Posterior vena cava (tissue), 2 donors: ENCODE measurements around the gene NADSYN1. TPM values are rescaled to one million over a fixed set of nuclear protein-coding genes. Genes with fewer than 3 reads are reported as not detected.
A peak's percentile ranks its signal among the peaks of the same experiment; 100 is the strongest.

Source experiments
- DNase-seq: peaks from one replicate; pipeline ENCODE4 v3.0.0-alpha.2; 2020; ENCODE audit warnings: low spot score
- intact Hi-C, 2 donors: fragments of 100-400 bp; cut with DNase I; formaldehyde crosslinking; loops; one replicate each; pipeline versions ENCODE4 v1.14.1 to v1.14.2; 2022 to 2023
- total RNA-seq, 2 donors: library from RNA; stranded (reverse); fragmentation: NEBNext Ultra II Directional; extraction: Animal tissue kit (Norgen Biotek cat#: 25700); gene quantifications; one replicate each; pipeline ENCODE4 v1.2.1, GENCODE V29; 2021
- donor health status: DM: yes; HTN: yes; CAD: no.
- donor health status: DM: yes; HTN: yes; CAD: no.

The NADSYN1 gene
- total RNA-seq, 2 donors from 2014 or later, result 38.7 to 48.1 TPM

DNA sequence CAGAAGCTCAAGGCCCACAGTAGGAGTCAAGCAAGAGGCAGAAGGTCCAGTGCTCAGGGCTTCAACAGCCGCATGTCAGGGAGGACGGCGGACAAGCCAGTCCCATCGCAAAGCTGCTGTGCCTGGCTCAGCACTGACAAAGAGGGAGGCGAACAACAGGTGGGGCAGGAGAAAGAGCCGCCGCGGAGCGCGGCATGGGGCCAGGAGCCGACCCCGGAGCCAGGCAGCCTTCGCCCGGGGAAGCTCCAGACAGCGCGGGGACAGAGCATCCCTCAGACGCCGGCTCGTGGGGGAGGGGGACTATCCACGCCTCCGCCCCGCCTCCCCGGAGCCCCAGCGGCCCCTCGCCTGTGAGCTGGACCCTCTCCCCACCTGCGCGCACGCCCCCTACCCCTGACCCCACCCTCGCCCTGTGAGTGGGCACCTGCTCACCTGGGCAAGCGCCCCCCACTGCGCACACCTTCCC lies 5.2 kb upstream of the NADSYN1 start:
- DNase-seq, result no peak
- intact Hi-C loops, result no loop called here

DNA sequence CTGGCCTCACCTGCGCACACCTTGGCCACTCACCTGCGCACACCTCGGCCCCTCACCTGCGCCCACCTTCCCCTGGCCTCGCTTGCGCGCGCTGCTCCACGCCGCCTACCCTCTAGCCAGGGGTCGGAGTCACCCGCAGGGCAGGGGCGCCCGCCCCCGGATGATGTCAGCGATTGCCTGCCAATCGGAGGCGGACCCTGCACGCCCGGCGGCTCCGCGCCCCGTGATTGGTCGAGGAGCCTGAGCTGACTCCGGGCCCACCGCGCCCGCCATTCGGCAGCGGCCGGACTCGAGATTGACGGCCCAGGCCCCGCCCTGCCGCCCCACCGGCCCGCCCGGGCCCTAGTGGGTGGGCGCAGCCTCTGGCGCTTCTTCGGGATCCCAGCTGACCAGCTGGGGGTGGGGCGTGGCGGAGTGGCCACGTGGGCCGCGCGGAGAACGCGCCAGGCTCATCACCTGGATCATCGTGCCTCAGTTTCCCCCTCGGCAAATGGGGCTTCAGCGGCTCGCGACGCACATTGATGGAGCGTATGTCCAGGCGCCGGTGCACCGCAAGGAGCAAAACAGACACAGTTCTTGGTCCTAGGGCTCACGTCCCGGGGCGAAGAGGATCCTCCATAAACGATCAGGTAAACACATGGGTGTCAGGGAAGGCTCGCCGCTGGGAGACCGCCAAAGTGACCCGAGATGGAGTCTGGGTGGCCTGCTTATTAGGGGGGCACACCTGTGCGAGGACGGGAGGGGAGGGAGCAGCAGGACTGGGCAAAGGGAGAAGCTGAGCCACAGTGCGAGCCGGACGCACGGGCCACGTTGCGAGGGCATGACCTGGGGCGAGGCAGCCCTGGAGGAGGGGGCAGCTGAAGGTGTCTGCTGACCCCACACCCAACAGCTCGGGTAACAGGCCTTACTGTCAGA lies 4.5 kb upstream of the NADSYN1 start, which contains the start of gene DHCR7:
TSS of gene DHCR7 (minus strand) at position 137 of the 915 bp plus-strand sequence. CDS start 3,441 bp downstream, outside the sequence.
- DNase-seq, result peak; percentile 98
- intact Hi-C loops, result no loop called here

DNA sequence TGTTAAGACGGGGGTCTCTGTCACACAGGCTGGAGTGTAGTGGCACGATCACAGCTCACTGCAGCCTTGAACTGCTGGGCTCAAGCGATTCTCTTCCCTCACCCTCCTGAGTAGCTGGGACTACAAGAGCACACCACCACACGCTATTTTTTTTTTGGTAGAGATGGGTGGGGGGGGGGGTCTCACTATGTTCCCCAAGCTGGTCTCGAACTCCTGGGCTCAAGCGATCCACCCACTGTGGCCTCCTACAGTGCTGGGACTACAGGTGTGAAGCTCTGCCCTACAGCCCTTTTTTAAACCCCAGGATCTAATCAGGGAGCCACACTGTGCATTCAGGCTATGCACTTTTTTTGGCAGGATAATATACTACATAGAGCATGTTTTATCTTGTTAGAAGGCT lies 3.4 kb upstream of the NADSYN1 start:
- DNase-seq, result peak; percentile 6
- intact Hi-C loops, result no loop called here

DNA sequence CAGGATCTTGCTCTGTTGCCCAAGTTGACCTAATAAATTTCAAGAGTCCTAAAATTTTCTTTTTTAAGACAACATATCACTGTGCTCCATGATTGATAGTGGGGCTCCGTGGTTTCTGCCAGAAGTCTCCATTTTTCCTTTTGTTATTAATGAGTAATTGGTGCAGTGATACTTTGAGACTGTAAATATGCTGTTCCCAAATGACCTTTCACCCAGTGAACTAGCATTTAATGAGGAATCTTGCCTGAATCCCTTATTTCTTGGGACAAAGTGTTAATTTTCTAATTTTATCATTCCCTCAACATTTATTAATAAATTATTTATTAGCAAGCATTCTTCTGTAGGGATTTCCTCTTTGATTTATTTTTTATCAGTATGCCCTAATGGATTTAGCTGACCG lies 2.5 kb upstream of the NADSYN1 start:
- intact Hi-C loops, result no loop called here
- no peak for DNase-seq

DNA sequence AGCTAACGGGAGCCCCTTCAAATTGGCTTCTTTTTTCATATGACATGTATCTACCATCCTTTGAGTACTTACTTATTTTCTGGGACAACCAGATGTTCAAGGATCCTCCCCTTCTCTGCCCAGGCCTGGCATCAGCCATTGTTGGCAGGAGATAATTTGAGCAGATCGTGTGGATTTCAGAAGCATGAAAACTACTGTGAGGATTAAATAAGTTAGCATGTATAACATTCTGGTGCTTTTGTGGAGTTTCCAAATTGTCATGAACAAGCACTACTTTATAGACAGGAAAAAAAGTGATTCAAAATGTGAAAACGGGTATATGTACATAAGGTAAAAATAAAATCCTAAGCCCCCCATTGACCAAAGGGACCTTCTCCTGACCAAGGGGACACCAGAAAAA lies 2.1 kb upstream of the NADSYN1 start:
- peak; percentile 24 for DNase-seq
- intact Hi-C loops, result no loop called here

DNA sequence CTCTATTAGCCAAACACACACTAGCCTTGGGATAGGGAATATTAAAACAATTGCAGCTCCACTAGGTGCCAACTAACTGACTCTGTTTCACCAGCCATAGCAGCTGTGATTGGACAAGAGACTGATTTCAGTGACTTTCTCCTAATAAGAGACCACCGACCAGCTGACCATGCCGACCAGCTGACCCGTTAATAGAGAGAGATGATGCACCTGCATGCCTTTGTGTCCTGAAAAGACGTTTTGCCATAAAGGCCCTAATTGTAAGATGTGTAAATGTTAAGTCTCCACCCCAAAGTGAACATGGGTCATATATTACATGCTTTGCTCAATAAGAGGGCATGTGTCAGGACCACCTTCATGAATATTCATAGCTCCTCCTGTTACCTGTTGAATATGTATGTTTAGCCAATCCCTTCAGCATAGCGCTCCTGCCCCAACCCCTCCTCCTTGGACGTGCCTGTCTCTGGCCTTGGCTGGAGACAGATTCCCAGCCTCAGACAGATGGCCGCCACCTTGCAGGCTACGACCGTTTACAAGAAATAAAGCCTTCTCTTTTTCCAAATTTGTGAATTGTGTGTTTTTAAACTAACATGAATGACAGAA lies 1.3 kb upstream of the NADSYN1 start:
- peak; percentile 52 for DNase-seq
- intact Hi-C loops, result no loop called here

DNA sequence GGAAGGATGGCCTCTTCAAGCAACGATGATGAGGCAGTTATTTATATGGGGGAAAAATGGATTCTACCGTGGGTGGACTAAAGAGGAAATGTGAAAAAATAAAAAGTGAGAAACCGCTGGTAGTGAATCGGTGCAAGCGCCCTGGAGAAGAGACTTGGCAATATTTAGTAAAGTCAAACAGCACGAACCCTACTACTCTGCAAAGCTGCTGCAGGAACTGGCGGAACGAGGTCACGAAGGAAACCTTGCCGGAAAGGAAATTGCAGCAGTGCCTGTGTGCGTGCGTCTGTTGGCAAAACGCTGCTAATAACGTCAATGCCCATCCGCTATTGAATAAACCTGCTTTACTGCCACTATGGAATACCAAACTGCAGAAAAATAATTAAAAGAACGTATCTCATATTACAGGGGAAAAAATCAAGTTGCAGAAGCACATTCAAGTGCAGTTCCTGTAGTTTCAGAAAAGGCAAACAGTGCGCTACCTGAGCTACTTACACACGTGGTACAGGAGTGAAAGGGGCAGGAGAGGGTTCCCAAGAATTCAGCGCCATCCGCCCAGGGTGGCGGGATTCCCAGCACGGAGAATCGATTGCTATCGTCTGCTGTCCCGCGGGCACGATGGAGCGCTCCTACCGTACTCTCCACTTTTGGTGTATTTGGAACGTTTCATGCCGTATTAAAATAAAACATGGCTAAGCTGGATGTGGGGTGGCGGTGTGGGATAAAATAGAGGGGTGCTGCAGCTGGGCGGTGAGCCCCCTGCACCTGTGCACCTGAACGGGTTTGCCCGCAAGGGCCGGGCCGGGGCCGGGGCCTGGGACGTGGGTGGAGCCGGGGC lies 585 bp upstream of the NADSYN1 start:
- intact Hi-C loops, result no loop called here
- peak; percentile 87 for DNase-seq

DNA sequence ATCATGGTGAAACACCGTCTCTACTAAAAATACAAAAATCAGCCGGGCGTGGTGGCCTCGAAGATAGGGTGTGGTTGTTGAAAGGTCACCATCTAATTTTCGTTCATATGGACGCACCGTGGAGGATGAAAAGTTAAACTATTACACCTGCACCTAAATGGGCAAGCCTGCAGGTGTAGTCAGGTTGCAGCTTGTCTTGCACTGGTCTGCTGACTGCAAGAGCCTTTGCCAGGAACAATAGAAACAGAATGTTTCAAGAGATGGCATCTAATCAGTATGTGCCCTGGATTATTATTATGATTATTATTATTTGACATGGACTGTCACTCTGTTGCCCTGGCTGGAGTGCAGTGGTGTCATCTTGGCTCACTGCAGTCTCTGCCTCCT lies 908 bp downstream of the NADSYN1 start:
- intact Hi-C loops, result no loop called here
- no peak for DNase-seq

DNA sequence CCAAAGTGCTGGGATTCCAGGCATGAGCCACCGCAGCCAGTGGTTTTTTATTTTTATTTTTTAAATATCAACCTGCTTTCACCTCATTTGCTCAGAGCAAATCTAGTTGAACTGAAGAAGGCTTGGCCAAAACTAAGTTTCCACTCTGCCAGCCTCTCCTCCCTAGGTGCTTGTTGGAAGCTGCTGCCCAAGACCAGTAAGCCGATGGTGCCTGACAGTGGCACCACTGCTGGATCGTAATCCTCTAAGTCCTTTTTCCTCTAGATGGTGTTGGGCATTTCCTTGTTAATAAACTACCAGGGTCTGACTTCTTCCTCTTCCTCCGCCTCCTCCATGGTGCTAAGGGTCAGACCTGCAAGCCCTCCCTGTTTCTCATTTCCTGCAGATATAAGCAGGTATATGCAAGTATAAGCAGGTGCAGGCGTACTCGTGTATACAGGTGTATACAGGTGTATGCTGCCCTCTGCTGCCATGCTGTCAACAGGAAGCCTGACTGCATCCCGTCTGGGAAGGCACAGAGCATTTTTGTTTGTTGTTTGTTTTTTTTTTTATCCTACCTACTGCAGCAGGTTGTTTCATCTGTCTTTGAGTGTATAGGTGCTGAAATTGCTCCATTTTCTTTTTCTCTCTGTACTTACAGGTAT lies 1.6 kb downstream of the NADSYN1 start:
- DNase-seq, result peak; percentile 19
- intact Hi-C loops, result no loop called here

DNA sequence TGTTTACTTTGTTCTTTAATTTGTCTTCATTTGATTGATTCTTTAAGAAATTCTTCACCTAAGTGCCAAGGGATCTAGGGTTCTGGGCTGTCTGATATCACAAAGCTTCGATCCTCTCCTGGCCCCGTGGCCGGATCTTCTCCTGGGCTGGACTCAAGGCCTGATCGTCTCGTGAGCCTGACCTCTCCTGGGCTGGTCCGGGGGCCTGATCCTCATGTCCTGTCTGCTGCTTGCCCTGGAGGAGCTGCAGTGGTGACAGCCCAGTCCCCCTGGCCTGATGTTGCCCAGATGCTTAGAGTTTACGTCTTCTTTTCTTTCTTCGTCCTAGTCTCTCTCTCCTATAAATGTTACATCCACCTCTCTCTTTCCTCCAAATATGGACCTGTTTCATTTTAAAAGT lies 3.3 kb downstream of the NADSYN1 start:
- intact Hi-C loops, result no loop called here
- DNase-seq, result peak; percentile 64

DNA sequence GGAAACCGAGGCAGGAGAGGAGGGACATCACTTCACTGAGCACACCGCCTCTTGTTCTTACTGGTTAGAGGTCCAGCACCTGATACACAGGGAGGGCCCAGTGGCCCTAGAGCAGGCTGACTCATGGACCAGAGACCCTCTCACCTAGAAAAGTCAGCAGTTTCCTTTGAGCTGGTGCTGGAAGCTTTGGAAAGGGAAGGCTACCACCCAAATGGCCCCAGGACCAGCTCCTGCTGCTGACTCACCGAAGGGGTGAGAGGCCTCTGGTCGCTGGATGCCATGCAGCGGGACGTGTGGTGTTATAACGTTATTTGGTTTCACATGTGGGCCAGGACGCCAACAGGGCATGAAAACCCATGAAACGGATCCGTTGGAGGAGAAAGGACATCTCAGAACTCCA lies 3.8 kb downstream of the NADSYN1 start:
- DNase-seq, result peak; percentile 53
- intact Hi-C loops, result no loop called here

DNA sequence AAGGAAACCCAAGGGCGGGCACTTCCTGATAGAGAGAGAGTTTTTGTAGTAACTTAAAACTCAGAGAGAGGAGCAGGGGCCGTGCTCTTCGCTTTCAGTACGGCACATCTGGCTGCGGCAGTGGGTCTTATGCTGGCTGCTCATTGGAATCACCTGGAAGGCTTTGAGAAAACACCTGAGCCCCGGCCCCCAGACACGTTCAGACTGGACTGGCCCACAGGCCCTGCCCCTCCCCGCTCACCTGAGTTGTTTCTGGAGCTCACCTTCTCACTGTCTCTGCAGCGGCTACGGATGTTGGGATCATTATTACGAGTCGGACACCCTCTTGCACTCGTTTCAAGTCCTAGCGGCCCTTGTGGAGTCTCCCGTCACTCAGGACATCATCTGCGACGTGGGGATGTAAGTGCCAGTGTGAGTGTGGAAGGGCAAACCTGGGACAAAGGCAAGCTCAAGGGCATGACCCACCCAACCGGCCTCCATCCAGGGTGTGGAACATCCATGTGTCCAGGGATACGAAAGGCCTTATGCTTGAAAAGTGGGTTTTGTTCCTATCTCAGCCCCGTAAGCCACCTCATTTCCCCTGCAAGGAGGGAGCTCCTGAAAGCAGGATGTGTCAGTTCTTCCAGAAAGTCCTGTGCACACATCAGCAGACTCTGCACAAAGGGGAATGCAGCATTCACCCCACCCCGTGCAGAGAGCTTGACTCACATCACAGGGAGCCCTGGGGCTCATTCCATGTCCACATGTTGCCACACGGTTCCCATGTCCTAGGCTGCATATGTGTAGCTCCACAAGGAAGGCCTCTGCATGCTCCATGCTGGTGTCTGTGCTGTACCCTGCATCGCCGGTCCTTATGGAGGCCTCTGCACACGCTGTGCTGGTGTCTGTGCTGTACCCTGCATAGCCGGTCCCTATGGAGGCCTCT lies 5.4 kb downstream of the NADSYN1 start:
- intact Hi-C loops, result no loop called here
- peak; percentile 77 for DNase-seq

DNA sequence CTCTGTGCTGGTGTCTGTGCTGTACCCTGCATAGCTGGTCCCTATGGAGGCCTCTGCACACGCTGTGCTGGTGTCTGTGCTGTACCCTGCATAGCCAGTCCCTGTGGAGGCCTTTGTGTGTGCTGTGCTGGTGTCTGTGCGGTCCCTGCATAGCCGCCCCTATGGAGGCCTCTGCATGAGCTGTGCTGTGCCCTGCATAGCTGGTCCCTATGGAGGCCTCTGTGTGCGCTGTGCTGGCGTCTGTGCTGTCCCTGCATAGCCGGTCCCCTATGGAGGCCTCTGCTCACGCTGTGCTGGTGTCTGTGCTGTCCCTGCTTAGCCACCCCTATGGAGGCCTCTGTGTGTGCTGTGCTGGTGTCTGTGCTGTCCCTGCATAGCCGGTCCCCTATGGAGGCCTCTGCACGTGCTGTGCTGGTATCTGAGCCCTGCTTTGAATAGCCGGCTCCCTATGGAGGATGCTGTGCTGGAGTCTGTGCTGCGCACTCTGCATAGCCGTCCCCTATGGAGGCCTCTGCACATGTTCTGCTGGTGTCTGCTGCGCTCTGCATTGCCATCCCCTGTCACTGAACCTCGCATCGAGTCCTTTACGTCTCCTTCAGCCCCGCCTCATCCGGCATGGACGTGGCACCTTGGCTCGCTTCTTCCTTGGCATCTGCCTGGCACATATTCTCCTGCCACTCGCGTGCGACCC lies 6.2 kb downstream of the NADSYN1 start:
- peak; percentile 51 for DNase-seq
- intact Hi-C loops, result no loop called here

DNA sequence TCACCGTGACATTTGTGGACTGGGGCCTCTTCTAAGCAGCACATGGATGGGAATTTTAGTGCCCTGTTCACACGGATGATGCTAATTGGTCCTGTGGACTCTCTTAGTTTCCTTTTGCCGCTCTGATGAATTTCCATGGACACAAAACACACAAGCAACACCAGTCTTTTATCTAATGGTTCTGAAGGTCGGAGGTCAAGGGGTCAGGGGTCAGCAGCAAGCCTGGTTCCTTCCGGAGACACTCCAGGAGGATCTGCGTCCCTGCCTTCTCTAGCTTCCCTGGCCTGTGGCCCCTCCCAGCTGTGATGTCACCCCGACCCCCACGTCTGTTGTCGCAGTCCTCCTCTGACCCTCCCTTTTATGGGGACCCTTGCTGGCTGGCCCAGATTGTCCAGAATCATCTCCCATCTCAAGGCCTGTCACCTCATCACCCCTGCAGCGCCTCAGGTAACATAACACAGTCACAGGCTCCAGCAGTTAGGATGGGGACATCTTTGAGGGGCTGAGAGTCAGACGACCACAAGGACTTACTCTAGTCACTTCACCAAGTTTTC lies 6.8 kb downstream of the NADSYN1 start:
- peak; percentile 72 for DNase-seq
- intact Hi-C loops, result no loop called here

DNA sequence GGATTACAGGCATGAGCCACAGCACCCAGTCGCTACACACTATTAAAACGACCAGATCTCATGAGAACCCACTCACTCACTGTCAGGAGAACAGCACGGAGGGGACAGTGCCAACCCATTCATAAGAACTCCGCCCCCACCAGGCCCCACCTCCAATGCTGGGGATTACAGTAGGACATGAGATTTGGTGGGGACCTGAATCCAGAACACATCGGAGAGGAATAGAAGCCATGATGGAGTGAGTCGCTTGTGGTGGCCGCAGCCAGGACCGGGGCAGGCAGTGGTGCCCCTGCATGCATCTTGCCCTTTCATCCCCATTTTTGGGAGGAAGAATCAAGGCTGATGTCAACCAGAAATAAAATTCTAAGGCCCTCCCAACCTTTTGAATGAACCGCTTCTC lies 8.7 kb downstream of the NADSYN1 start:
- peak; percentile 26 for DNase-seq
- intact Hi-C loops, result no loop called here

DNA sequence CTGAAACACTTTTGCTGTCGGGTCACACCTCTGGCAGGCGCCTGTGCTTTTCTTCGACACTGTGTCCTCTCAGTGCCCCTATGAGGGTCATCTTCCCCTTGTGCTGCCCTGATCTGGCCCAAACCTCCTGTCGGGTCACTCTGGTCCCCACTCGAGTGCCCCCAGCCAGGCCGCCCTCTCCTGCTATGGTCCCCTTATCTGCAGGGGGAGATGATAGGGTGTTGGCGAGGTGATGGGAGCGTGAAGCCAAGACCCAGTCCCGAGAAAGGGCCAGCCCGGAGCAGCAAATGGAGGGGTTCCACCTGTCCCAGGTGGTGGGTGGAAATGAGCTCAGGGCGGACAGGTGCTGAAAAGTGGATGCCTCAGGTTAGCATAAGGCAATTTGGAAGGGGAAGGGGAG lies 9.7 kb downstream of the NADSYN1 start:
- intact Hi-C loops, result no loop called here
- DNase-seq, result peak; percentile 58
